ENCODE data around the gene CREBBP.

Gene CREBBP

GRCh38 chr16:3854750-3855541, 25.6 kb downstream of the CREBBP start:
- FAIRE-seq = no peak

GRCh38 chr16:3850544-3850899, 30.0 kb downstream of the CREBBP start:
- FAIRE-seq = no peak

GRCh38 chr16:3849751-3850543, 30.6 kb downstream of the CREBBP start:
- no peak for FAIRE-seq

DNA sequence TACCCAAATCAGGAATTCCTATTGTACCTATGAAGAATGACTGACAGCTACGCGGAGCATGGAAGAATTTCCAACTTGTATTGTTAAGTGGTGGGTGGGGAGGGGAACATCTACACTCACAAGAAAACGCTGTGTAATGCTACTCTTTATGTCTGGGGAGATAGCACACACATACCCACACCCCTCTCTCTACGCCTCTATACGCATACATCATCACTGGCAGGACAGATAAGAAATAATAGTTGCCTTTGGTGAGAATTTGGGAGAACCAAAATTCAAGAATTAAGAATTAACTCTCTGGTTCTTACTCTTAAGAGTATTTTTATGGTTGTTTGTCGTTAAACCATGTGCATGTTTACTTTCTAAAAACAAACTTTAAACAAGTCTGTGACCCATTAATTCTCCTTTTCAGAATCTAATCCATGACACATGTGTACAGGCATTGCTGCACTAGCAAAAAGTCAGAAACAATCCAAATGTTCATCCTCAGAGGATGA, 33.9 kb downstream of the CREBBP start:
- no peak for FAIRE-seq

GRCh38 chr16:3846087-3846486, 34.4 kb downstream of the CREBBP start:
- FAIRE-seq = no peak

GRCh38 chr16:3842994-3843393, 37.5 kb downstream of the CREBBP start:
- no peak for FAIRE-seq

GRCh38 chr16:3841729-3842508, 38.6 kb downstream of the CREBBP start:
- FAIRE-seq = no peak

- no peak for FAIRE-seq
These were observed 40.9 kb downstream of the CREBBP start for GRCh38 chr16:3839402-3840184.

GRCh38 chr16:3838600-3839401, 41.7 kb downstream of the CREBBP start:
- no peak for FAIRE-seq

- FAIRE-seq = no peak
These were observed 42.5 kb downstream of the CREBBP start for GRCh38 chr16:3837851-3838586.

- no peak for FAIRE-seq
These were observed 43.9 kb downstream of the CREBBP start for GRCh38 chr16:3836641-3837040.

DNA sequence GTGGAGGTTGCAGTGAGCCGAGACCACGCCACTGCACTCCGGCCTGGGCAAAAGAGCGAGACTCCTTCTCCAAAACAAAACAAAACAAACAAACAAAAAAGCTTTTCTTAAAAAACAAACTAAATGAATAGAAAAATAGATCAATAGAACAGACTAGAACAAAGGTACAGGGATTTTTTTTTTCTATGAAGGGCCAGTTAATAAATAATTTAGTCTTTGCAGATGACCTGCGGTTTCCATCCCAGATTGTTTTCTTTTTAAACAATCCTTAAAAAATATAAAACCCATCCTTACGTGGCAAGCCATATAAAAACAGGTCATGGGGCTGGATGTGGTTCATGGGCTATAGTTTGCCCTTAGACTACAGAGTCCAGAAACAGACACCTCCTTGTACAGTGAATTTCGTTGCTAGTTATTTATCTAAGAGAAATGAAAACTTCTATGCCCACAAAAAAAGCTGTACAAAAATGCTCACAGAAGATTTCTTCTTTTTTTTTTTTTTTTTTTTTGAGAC, 45.4 kb downstream of the CREBBP start:
- FAIRE-seq = no peak

DNA sequence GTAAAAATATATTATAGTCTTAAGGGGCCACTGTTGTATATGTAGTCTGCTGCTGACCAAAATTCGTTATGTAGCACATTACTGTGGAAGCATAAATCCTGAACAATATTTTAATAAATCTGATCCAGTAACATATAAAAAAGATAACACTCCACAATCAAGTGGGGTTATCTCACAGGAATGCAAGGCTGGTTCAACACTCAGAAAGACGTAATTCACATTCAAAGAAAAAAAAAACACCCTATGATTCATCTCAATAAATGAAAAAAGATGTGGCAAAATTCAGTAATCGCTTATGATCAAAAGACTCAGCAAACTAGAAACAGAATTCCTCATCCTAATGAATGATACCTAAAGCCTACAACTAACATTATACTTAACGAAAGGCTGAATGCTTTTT, 47.8 kb downstream of the CREBBP start:
- FAIRE-seq = no peak

- no peak for FAIRE-seq
These were observed 49.8 kb downstream of the CREBBP start for GRCh38 chr16:3830625-3831254.

DNA sequence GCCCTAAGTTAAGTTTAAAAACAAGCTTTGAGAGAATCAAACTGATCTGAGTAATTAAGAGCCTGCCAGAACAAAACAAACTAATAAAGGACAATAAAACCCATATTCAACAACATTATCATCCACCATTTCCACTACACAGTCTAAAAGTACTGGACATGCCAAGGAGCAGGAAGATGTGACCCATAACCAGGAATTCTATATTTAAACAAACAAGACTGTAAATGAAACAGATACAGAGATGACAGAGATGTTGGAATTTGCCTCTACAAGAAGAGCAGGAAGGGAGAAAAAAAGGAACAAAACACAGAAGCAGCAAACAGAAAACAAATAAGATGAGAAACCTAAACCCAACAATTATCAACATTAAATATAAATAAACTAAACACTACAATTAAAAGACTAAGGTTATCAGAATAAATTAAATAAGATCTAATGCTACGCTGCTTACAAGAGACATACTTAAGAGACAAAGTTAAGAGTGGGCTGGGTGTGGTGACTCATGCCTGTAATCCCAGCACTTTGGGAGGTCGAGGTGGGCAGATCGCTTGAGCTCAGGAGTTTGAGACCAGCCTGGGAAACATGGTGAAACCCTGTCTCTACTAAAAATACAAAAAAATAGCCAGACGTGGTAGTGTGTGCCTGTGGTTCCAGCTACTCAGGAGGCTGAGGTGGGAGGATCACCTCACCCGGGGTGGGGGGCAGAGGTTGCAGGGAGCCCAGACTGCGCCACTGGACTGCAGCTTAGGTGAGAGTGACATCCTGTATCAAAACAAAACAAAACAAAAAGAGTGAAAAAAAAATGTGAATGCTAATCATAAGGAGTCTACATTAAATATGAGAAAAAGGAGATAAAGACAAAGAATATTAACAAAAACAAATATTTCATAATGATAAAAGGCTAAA, 50.6 kb downstream of the CREBBP start:
- FAIRE-seq = no peak

DNA sequence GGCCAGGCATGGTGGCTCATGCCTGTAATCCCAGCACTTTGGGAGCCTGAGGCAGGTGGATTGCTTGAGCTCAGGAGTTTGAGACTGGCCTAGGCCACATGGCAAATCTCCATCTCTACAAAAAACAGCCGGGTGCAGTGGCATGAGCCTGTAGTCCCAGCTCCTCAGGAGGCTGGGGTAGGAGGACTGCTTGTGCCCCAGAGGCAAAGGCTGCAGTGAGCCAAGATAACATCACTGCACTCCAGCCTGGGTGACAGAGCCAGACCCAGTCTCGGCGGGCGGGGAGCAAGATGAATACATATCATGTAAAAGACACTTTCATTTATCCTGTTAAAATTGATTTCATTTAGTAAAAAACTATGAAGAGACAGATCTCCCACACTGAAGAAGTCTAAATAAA, 54.6 kb downstream of the CREBBP start:
- no peak for FAIRE-seq

DNA sequence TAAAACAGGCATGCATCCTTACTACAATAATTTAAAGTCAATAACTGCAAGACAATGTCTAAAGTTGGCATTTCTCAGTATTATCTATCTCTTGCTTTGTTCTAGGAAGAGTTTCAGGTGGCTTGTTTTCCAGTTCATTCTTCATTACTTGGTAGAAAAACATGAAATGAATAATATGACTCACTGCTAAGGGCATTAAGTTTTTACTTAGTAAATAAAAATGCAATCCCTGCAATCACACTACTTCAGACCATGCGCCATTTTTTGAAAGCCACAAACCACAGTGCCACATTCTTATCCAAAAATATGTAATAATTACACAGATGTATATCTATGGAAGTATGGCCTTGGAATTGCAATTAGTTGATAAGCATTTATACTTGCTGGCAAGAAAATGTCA, 55.4 kb downstream of the CREBBP start:
- no peak for FAIRE-seq

DNA sequence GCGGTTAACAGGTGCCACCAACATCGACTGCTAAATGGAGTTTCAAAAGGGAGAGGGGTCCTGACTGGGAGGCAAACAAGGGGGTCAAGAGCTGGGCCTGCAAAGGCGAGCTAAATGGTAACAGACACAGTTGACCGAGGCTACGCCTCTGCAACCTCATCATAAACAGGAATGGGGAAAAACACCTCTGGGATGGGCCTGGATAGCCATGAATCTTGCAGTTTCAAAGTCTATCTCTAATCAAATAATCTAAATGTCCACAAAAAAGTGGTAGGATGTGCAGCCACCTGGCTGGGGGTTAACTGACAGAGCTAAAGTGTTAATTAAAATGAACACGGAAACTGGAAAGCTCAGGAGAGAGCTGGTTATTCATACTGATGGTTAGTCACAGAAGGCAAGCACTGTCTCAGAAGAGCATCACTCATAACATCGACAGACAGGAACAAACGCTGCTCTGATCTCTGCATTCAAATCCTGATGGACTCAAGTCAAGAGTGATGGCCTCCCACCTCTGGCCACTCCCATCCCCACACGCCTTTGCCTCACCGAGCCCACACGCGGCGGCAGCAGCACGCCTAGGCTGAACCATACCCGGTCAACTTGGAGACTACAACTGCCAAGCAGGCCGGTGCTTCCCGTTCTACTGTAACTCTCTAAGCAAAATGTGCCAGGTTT, 56.3 kb downstream of the CREBBP start:
- no peak for FAIRE-seq

All from colon (tissue), 2 donors.